Endothelial cell (in vitro differentiated cells): ENCODE results near the gene WBP2NL. TPM values are rescaled to one million over a fixed set of nuclear protein-coding genes. Genes with fewer than 3 reads are reported as not detected.
A peak's percentile ranks its signal among the peaks of the same experiment; 100 is the strongest.

ENCODE experiments used
- DNase-seq: peaks from one replicate; pipeline ENCODE4 v3.0.0; 2021; ENCODE audit warnings: low spot score
- H3K27ac Mint-ChIP-seq: one replicate; pipeline ENCODE4 v1.8.0; 2021; ENCODE audit warnings: mixed read lengths, inconsistent platforms; ENCODE audit not compliant: unreplicated experiment
- H3K27me3 Mint-ChIP-seq: one replicate; pipeline ENCODE4 v1.8.0; 2021; ENCODE audit warnings: mild to moderate bottlenecking, moderate library complexity, mixed read lengths, inconsistent platforms; ENCODE audit not compliant: unreplicated experiment
- H3K36me3 Mint-ChIP-seq: one replicate; pipeline ENCODE4 v1.8.0; 2021; ENCODE audit warnings: mild to moderate bottlenecking, low read depth, mixed read lengths, inconsistent platforms; ENCODE audit not compliant: unreplicated experiment
- H3K4me1 Mint-ChIP-seq: one replicate; pipeline ENCODE4 v1.8.0; 2021; ENCODE audit warnings: mild to moderate bottlenecking, mixed read lengths, inconsistent platforms; ENCODE audit not compliant: unreplicated experiment
- H3K4me3 Mint-ChIP-seq: one replicate; pipeline ENCODE4 v1.8.0; 2021; ENCODE audit warnings: mild to moderate bottlenecking, mixed read lengths, inconsistent platforms; ENCODE audit not compliant: unreplicated experiment
- H3K9me3 Mint-ChIP-seq: one replicate; pipeline ENCODE4 v1.8.0; 2021; ENCODE audit warnings: mixed read lengths, inconsistent platforms; ENCODE audit not compliant: unreplicated experiment
- CTCF ChIP-seq: fragments of 200-600 bp; sonication (generic); IDR thresholded peaks from one replicate; pipeline ENCODE4 v1.5.0; 2021; ENCODE audit warnings: antibody characterized with exemption; ENCODE audit not compliant: unreplicated experiment
- total RNA-seq: library from RNA; stranded (reverse); fragmentation: NEBNext Ultra II Directional; extraction: Animal tissue kit (Norgen Biotek cat#: 25700); gene quantifications from one replicate; pipeline ENCODE4 v1.2.1, GENCODE V29; 2021; ENCODE audit not compliant: unreplicated experiment

Gene WBP2NL
- total RNA-seq, 1 donor from 2014 or later, result not detected

DNA sequence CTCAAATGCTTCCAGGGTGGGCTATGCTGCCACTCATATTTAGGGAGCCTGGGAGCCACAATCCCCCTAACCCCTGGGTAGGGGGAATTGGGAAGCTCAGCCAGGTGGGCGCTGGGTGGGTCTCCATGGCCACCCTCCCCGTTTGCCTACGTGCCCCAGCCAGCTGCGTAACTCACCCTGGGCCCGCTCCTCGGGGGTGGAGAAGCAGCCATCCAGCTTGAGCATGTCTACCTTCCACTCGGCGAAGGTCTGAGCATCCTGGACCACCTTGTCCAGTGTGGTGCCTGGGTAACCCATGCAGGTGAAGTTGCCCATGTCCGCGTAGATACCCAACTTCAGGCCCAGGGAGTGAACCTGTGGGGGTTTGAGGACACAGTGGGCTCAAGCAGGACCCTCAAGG is 68.3 kb downstream of the WBP2NL start:
- Mint-ChIP-seq H3K9me3 (no peaks in the 10 kb centered on the region), H3K27ac (no peak overlapping the region), H3K4me3 (no peak overlapping the region), H3K27me3 (no peaks in the 10 kb centered on the region), H3K36me3 (peaks cover 20% of the 10 kb centered on the region), H3K4me1 (peaks cover 5% of the 10 kb centered on the region)
- TF ChIP-seq CTCF, result no peak
- DNase-seq, result no peak

- no peaks in the 10 kb centered on the region for H3K9me3 Mint-ChIP-seq
- no peak for TF ChIP-seq CTCF
- peak overlapping the region; percentile 83 for H3K4me3 Mint-ChIP-seq
- H3K27me3 Mint-ChIP-seq, result no peaks in the 10 kb centered on the region
- DNase-seq, result no peak
- H3K36me3 Mint-ChIP-seq, result peaks cover 20% of the 10 kb centered on the region
- H3K4me1 Mint-ChIP-seq, result peaks cover 5% of the 10 kb centered on the region
- no peak overlapping the region for H3K27ac Mint-ChIP-seq
These were observed 69.2 kb downstream of the WBP2NL start for GRCh38 chr22:42067671-42068251.

DNA sequence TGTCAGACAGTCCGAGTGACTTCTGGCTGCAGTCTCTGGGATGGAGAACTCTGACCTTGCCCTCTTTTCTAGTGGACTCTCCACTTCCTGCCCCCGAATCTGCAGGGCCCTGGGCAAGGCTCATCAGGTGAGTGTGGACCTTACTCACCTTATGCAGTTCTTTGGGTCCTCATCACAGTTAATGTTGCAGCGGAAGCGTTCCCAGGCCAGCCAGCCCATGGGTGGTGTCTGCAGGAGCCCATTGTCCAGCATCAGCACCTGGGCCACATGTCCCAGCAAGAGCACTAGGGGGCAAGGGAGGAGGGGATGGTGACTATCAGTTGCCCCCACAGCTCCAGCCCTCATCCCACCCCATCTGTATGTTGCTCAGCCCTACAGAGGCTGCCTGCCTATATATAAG is 69.7 kb downstream of the WBP2NL start:
- H3K9me3 Mint-ChIP-seq, result no peaks in the 10 kb centered on the region

GRCh38 chr22:42069801-42070516 is 71.4 kb downstream of the WBP2NL start:
- Mint-ChIP-seq H3K9me3 (no peaks in the 10 kb centered on the region), H3K36me3 (peaks cover 19% of the 10 kb centered on the region), H3K27me3 (peaks cover 5% of the 10 kb centered on the region), H3K4me1 (peaks cover 5% of the 10 kb centered on the region), H3K4me3 (peak overlapping the region; percentile 89), H3K27ac (no peak overlapping the region)
- DNase-seq, result peak; percentile 15
- no peak for TF ChIP-seq CTCF

More for the DNA sequence above, 69.7 kb downstream of the WBP2NL start:
- H3K36me3 Mint-ChIP-seq, result peaks cover 20% of the 10 kb centered on the region
- no peak for TF ChIP-seq CTCF
- H3K27ac Mint-ChIP-seq, result no peak overlapping the region
- DNase-seq, result no peak
- no peak overlapping the region for H3K4me3 Mint-ChIP-seq
- peaks cover 5% of the 10 kb centered on the region for H3K4me1 Mint-ChIP-seq
- H3K27me3 Mint-ChIP-seq, result peaks cover 1% of the 10 kb centered on the region
